ENCODE data around the gene MT3.

The MT3 gene

DNA sequence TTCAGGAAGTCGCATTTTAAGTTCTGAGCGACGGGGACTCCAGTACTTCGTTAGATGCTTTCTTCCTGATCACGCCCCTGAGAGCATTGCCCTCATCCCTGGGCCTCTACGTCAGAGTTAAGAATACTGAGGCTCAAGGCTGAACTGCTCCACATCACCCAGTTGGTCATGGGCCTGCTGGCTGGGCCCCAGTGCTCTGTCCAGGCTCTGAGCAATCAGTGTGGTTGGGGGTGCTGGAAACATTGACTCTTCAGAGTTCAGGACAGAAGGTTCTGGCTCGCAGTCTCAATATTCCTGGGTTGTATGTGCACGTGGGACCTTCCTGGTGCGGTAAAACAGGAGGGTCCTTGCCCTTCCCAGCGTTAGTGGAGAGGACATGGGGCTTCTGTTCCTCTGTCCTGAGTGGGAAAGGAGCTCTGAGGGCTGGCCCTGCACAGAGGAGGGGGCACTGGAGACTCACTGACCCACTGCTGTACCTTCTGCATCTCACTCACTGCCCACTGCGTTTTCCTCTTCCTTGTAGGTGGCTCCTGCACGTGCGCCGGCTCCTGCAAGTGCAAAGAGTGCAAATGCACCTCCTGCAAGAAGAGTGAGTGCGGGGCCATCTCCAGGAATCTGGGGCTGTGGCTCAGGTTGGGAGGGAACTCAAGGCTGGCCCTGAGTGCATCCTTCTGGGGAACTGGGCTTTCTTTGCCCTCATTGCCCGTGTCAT is 36.8 kb downstream of the MT3 start:
- Histone ChIP-seq H3K4me3 (ENCODE audit: low read length) (peak overlapping the region; percentile 60), H3K27me3 (ENCODE audit: control insufficient read depth, insufficient read depth, low read length) (peaks cover 100% of the 10 kb centered on the region), H3K9me3 (ENCODE audit: control insufficient read depth, low read depth, low read length) (no peaks in the 10 kb centered on the region), H3K36me3 (ENCODE audit: control insufficient read depth, low read depth, low read length) (no peaks in the 10 kb centered on the region), H3K4me1 (ENCODE audit: control insufficient read depth, low read depth, low read length) (peaks cover 19% of the 10 kb centered on the region), H3K27ac (ENCODE audit: low read length) (no peak overlapping the region), H3K9ac (ENCODE audit: low read length) (peak overlapping the region; percentile 8)

DNA sequence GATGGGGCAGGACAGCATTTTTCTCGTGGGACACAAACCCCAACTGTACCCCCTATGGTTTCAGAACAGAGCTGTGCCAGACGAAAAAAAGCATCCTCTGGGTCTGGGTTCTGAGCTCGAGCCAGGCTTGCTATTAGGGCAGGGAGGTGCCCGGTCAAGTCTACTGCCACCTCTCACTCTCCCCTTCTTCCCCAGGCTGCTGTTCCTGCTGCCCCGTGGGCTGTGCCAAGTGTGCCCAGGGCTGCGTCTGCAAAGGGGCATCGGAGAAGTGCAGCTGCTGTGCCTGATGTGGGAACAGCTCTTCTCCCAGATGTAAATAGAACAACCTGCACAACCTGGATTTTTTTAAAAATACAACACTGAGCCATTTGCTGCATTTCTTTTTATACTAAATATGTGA is 37.4 kb downstream of the MT3 start:
- H3K4me1 ChIP-seq (ENCODE audit: control insufficient read depth, low read depth, low read length) = peaks cover 13% of the 10 kb centered on the region
- H3K36me3 ChIP-seq (ENCODE audit: control insufficient read depth, low read depth, low read length) = no peaks in the 10 kb centered on the region
- no peak overlapping the region for H3K27ac ChIP-seq (ENCODE audit: low read length)
- no peaks in the 10 kb centered on the region for H3K9me3 ChIP-seq (ENCODE audit: control insufficient read depth, low read depth, low read length)
- no peak overlapping the region for H3K9ac ChIP-seq (ENCODE audit: low read length)
- H3K27me3 ChIP-seq (ENCODE audit: control insufficient read depth, insufficient read depth, low read length) = peaks cover 100% of the 10 kb centered on the region
- H3K4me3 ChIP-seq (ENCODE audit: low read length) = no peak overlapping the region

DNA sequence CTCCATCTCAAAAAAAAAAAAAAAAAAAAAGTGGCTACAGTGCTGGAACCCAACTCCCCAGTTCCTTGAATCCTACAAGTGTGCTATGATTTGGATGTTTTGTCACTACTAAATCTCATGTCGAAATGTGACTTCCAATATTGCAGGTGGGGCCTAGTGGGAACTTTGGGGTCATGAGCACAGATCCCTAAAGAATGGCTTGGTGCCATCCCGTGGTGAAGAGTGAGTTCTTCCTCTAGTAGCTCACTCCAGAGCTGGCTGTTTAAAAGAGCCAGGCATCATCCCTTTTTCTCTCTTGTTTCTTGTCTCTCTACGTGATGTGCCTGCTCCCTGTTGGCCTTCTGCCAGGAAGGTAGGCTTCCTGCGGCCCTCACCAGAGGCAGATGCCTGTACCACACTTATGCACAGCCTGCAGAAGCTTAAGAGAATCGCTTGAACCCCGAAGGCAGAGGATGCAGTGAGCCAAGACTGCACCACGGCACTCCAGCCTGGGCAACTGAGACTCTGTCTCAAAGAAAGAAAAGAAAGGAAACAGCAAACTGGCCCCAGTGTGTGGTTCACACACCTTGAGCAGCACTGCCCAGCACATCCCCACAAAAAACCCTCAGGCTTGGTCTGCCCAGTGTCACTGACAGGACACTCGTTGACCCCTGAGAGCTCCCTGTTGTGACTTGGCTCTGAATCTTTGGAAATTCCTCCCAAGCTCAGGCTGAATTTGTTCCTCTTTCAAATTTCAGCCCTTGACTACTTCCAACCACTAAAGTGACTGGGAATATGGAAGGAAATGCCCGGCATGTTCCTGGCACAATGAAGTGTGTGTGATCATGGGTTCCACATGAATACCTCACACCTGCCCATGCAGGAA is 39.4 kb downstream of the MT3 start:
- no peaks in the 10 kb centered on the region for H3K36me3 ChIP-seq (ENCODE audit: control insufficient read depth, low read depth, low read length)
- H3K27me3 ChIP-seq (ENCODE audit: control insufficient read depth, insufficient read depth, low read length) = peaks cover 100% of the 10 kb centered on the region

DNA sequence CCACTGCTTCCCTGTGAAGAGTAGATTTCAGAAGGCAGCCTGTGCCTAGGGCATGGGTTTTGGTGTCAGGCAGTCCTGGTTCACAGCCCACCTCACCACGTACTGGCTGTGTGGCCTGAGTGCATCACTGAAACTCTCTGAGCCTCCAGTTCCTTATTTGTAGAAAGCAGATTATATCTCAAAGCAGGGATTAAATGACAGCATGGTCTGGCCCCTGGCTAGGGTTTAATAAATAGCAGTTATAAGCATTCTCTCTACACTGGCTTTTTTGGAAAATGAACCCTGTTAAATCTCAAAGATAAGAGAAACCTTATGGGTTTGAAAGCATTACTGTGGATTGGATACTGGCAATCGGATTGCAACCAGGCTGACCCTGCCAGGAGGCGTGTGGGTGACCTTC is 40.2 kb downstream of the MT3 start:
- H3K27me3 ChIP-seq (ENCODE audit: control insufficient read depth, insufficient read depth, low read length) = peaks cover 100% of the 10 kb centered on the region
- peaks cover 12% of the 10 kb centered on the region for H3K4me1 ChIP-seq (ENCODE audit: control insufficient read depth, low read depth, low read length)
- no peaks in the 10 kb centered on the region for H3K9me3 ChIP-seq (ENCODE audit: control insufficient read depth, low read depth, low read length)
- H3K9ac ChIP-seq (ENCODE audit: low read length) = no peak overlapping the region
- H3K27ac ChIP-seq (ENCODE audit: low read length) = no peak overlapping the region
- no peak overlapping the region for H3K4me3 ChIP-seq (ENCODE audit: low read length)
- no peaks in the 10 kb centered on the region for H3K36me3 ChIP-seq (ENCODE audit: control insufficient read depth, low read depth, low read length)

More for the DNA sequence above, 39.4 kb downstream of the MT3 start:
- H3K4me3 ChIP-seq (ENCODE audit: low read length) = no peak overlapping the region
- H3K9me3 ChIP-seq (ENCODE audit: control insufficient read depth, low read depth, low read length) = no peaks in the 10 kb centered on the region
- H3K9ac ChIP-seq (ENCODE audit: low read length) = no peak overlapping the region
- H3K4me1 ChIP-seq (ENCODE audit: control insufficient read depth, low read depth, low read length) = peaks cover 12% of the 10 kb centered on the region
- H3K27ac ChIP-seq (ENCODE audit: low read length) = no peak overlapping the region

DNA sequence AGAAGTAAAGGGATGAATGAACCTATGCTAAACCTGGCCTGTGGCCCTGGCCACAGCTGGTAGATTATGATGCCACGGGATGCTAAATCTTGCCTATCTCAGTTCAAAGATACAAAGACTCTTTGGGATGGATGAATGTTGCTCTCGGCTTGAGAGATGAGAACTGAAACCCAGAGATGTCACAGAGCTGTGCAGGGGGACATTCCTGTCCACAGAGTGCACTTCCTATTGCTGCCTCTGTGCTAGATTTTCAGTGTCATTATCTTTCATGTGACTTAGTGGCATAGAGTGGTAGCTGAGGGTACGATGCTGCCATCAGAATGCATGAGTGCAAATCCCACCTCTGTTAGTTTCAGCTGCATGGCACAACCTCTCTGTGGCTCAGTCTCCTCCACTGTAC is 40.8 kb downstream of the MT3 start:
- no peaks in the 10 kb centered on the region for H3K9me3 ChIP-seq (ENCODE audit: control insufficient read depth, low read depth, low read length)
- peaks cover 12% of the 10 kb centered on the region for H3K4me1 ChIP-seq (ENCODE audit: control insufficient read depth, low read depth, low read length)
- no peak overlapping the region for H3K27ac ChIP-seq (ENCODE audit: low read length)
- no peaks in the 10 kb centered on the region for H3K36me3 ChIP-seq (ENCODE audit: control insufficient read depth, low read depth, low read length)
- no peak overlapping the region for H3K4me3 ChIP-seq (ENCODE audit: low read length)
- H3K27me3 ChIP-seq (ENCODE audit: control insufficient read depth, insufficient read depth, low read length) = peaks cover 100% of the 10 kb centered on the region
- no peak overlapping the region for H3K9ac ChIP-seq (ENCODE audit: low read length)

DNA sequence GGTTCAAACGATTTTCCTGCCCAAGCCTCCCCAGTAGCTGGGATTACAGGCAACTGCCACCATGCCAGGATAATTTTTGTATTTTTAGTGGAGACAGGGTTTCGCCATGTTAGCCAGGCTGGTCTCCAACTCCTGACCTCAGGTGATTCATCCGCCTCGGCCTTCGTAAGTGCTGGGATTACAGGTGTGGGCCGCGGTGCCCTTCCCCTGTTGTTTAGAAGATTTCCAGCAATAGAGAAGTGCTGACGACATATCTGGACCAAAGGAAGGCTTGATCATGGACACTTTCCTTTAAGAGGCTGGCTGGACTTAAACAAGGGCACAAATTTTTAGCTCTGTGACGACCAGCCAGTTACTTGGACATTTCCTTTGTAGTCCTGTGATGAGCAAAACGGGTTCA is 41.9 kb downstream of the MT3 start:
- Histone ChIP-seq H3K4me3 (ENCODE audit: low read length) (no peak overlapping the region), H3K4me1 (ENCODE audit: control insufficient read depth, low read depth, low read length) (peaks cover 7% of the 10 kb centered on the region), H3K9me3 (ENCODE audit: control insufficient read depth, low read depth, low read length) (no peaks in the 10 kb centered on the region), H3K27ac (ENCODE audit: low read length) (no peak overlapping the region), H3K27me3 (ENCODE audit: control insufficient read depth, insufficient read depth, low read length) (peaks cover 100% of the 10 kb centered on the region), H3K9ac (ENCODE audit: low read length) (no peak overlapping the region), H3K36me3 (ENCODE audit: control insufficient read depth, low read depth, low read length) (no peaks in the 10 kb centered on the region)

DNA sequence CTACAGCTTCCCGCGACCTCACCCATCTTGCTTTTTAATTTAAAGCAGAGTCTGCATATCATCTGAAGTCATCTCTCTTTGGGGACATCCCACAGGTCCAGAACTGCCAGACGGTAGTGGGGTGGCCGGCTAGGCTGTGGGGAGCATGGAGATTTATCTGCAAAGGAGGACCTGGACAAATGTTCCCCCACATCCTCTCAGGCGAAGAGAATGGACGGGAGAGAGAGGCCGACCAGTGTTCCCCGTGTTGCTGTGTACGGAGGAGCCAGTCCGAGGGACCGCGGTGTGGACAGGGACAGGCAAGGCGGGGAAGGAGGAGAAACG is 42.5 kb downstream of the MT3 start:
- H3K27me3 ChIP-seq (ENCODE audit: control insufficient read depth, insufficient read depth, low read length) = peaks cover 100% of the 10 kb centered on the region
- H3K4me3 ChIP-seq (ENCODE audit: low read length) = peak overlapping the region; percentile 48
- H3K36me3 ChIP-seq (ENCODE audit: control insufficient read depth, low read depth, low read length) = no peaks in the 10 kb centered on the region
- peaks cover 5% of the 10 kb centered on the region for H3K4me1 ChIP-seq (ENCODE audit: control insufficient read depth, low read depth, low read length)
- no peak overlapping the region for H3K9ac ChIP-seq (ENCODE audit: low read length)
- H3K27ac ChIP-seq (ENCODE audit: low read length) = no peak overlapping the region
- H3K9me3 ChIP-seq (ENCODE audit: control insufficient read depth, low read depth, low read length) = no peaks in the 10 kb centered on the region

DNA sequence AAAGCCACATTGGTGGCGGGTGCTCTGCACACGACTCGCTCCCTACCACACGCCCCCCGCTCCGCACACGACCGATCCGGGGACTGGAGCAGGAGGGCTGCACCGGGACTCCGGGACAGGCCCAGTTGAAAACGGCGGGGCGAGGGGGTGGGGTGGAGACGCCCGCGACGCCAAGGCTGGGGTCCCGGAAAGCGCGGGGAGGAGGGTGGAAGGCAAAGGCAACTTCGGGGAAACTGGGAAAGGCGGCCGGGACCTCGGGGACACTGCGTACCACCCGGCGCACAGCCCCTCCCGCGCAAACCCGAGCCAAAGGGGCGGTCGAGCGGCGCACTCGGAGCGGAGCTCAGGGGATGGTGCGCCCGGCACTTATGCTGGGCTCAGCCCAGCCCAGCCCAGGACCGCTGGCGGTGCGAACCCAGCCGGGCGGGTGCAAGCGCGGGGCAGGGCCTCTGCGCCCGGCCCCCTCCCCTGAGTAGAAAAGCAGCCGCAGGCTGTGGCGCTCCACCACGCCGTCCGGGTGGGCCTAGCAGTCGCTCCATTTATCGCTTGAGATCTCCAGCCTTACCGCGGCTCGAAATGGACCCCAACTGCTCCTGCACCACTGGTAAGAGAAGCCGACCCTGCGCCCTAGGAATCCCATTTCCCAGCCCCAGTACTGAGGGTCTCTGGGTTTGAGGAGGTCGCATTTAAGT is 43.0 kb downstream of the MT3 start, which contains the start of gene MT1M:
Gene MT1M (plus strand): TSS at position 504 of the 692 bp plus-strand sequence. CDS start 73 bp downstream, at position 577.
- Histone ChIP-seq H3K27ac (ENCODE audit: low read length) (no peak within 1 kb of the TSS), H3K27me3 (ENCODE audit: control insufficient read depth, insufficient read depth, low read length) (peaks cover 100% of the 10 kb centered on the region), H3K4me1 (ENCODE audit: control insufficient read depth, low read depth, low read length) (peaks cover under 1% of the 10 kb centered on the region), H3K36me3 (ENCODE audit: control insufficient read depth, low read depth, low read length) (no peaks in the 10 kb centered on the region), H3K9me3 (ENCODE audit: control insufficient read depth, low read depth, low read length) (no peaks in the 10 kb centered on the region), H3K9ac (ENCODE audit: low read length) (no peak within 1 kb of the TSS), H3K4me3 (ENCODE audit: low read length) (peak within 1 kb of the TSS; percentile 48)

DNA sequence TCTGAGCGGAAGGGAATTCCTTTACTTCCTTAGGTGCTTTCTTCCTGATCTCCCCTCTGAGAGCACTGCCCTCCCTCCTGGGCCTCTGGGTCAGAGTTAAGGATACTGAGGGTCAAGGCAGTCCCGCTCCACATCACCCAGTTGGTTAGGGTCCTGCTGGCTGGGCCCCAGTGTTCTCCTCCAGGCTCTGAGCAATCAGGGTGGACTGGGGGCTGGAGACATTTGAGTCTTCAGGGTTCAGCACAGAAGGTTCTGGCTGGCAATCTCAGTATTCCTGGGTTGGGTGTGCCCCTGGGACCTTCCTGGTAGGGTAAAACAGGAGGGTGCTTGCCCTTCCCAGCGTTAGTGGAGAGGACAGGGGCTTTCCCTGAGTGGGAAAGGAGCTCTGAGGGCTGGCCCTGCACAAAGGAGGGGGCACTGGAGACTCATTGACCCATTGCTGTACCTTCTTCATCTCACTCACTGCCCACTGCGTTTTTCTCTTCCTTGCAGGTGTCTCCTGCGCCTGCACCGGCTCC is 43.6 kb downstream of the MT3 start:
- H3K9me3 ChIP-seq (ENCODE audit: control insufficient read depth, low read depth, low read length) = no peaks in the 10 kb centered on the region
- peak overlapping the region; percentile 48 for H3K4me3 ChIP-seq (ENCODE audit: low read length)
- peaks cover 100% of the 10 kb centered on the region for H3K27me3 ChIP-seq (ENCODE audit: control insufficient read depth, insufficient read depth, low read length)
- H3K4me1 ChIP-seq (ENCODE audit: control insufficient read depth, low read depth, low read length) = no peaks in the 10 kb centered on the region
- H3K27ac ChIP-seq (ENCODE audit: low read length) = no peak overlapping the region
- no peaks in the 10 kb centered on the region for H3K36me3 ChIP-seq (ENCODE audit: control insufficient read depth, low read depth, low read length)
- no peak overlapping the region for H3K9ac ChIP-seq (ENCODE audit: low read length)

DNA sequence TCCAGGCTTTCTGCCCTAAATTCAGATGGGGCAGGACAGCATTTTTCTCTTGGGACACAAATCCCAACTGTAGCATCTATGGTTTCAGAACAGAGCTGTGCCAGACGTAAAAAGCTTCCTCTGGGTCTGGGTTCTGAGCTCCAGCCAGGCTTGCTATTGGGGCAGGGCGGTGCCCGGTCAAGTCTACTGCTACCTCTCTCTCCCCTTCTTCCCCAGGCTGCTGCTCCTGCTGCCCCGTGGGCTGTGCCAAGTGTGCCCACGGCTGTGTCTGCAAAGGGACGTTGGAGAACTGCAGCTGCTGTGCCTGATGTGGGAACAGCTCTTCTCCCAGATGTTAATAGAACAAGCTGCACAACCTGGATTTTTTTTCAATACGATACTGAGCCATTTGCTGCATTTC is 44.2 kb downstream of the MT3 start:
- H3K4me1 ChIP-seq (ENCODE audit: control insufficient read depth, low read depth, low read length) = no peaks in the 10 kb centered on the region
- H3K36me3 ChIP-seq (ENCODE audit: control insufficient read depth, low read depth, low read length) = no peaks in the 10 kb centered on the region
- H3K9me3 ChIP-seq (ENCODE audit: control insufficient read depth, low read depth, low read length) = no peaks in the 10 kb centered on the region
- H3K27me3 ChIP-seq (ENCODE audit: control insufficient read depth, insufficient read depth, low read length) = peaks cover 100% of the 10 kb centered on the region
- no peak overlapping the region for H3K4me3 ChIP-seq (ENCODE audit: low read length)
- no peak overlapping the region for H3K27ac ChIP-seq (ENCODE audit: low read length)
- no peak overlapping the region for H3K9ac ChIP-seq (ENCODE audit: low read length)

DNA sequence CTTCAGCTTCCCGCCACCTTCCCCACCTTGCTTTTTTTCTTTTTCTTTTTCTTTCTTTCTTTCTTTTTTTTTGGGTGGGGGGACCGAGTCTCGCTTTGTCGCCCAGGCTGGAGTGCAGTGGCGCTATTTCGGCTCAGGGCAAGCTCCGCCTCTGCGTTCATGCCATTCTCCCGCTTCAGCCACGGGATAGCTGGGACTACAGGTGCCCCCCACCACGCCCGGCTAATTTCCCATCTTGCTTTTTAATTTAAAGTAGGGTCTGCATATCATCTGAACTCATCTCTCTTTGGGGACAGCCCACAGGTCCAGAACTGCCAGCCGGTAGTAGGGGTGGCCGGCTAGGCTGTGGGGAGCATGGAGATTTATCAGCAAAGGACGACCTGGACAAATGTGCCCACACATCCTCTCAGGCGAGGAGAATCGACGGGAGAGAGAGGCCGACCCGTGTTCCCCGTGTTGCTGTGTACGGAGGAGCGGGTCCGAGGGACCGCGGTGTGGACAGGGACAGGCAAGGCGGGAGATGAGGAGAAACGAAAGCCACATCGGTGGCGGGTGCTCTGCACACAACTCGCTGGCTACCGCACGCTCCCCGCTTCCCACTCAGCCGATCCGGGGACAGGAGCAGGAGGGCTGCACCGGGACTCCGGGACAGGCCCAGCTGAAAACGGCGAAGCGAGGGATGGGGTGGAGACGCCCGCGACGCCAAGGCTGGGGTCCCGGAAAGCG is 45.5 kb downstream of the MT3 start:
- no peaks in the 10 kb centered on the region for H3K9me3 ChIP-seq (ENCODE audit: control insufficient read depth, low read depth, low read length)
- peaks cover 100% of the 10 kb centered on the region for H3K27me3 ChIP-seq (ENCODE audit: control insufficient read depth, insufficient read depth, low read length)
- no peaks in the 10 kb centered on the region for H3K36me3 ChIP-seq (ENCODE audit: control insufficient read depth, low read depth, low read length)
- no peak overlapping the region for H3K9ac ChIP-seq (ENCODE audit: low read length)
- peak overlapping the region; percentile 51 for H3K4me3 ChIP-seq (ENCODE audit: low read length)
- no peak overlapping the region for H3K27ac ChIP-seq (ENCODE audit: low read length)
- H3K4me1 ChIP-seq (ENCODE audit: control insufficient read depth, low read depth, low read length) = no peaks in the 10 kb centered on the region
